Medulla oblongata (tissue), 1 donor: ENCODE results near the gene BET1.

Experiments used
- DNase-seq: peaks from one replicate; pipeline ENCODE4 v3.0.0-alpha.2; 2015; ENCODE audit errors: extremely low spot score

Gene BET1

GRCh38 chr7:93958216-93958615 lies 45.9 kb downstream of the BET1 start:
- no peak for DNase-seq

DNA sequence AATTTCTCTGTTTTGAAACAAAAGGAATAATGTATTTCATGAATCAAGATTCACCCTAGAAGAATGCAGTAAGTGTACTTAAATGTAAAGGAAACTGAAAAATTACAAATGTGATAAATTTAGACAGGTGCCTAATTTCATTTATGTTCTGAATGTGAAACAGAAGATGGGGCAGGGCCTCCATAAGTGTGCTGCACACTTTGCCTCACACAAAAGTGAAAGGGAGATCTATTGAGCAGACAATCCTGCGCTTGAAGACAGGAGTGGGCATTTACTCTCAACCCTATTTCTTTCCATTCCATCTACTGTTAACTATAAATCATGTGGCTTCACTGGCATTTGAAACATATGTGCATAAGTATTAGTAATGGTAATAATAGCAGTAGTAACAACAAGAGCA lies 46.4 kb downstream of the BET1 start:
- DNase-seq = no peak

GRCh38 chr7:93955304-93955703 lies 48.9 kb downstream of the BET1 start:
- DNase-seq = no peak

- no peak for DNase-seq
Observed at GRCh38 chr7:93949423-93949822, 54.7 kb downstream of the BET1 start.

DNA sequence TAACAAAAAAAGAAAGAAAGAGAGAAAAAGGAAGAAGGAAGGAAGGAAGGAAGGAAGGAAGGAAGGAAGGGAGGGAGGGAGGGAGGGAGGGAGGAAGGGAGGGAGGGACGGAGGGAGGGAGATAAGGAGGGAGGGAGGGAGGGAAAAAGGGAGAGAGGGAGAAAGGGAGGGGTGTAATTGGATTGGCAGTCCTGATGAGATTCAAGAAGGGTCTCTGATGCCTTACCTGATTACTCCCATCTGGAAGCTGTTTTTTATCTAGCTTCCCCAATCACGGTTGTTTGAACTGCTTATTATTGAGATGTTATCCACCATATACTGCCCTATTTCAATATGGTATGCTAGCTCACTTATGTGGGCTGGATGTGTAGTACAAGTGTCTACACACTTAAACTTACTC lies 55.3 kb downstream of the BET1 start:
- DNase-seq = no peak

DNA sequence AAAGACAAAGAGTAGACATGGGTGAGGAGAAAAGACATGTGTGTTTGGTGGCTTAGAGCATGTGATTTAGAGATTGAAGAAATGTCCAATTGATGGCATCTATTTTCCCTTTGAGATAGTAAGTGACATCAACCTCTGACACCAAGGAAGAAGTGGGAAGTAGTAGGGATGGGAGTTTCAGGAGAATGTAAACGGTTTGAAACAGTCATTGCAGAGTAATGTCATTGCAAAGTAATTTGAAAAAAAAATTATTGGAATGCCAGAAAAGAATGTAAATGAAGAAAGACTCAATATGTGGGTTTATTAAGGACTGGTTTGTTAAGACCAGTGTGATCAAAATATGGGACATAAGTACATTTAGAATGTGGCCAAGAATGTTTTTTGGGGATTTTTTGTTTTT lies 56.0 kb downstream of the BET1 start:
- DNase-seq = no peak

- no peak for DNase-seq
Observed at GRCh38 chr7:93945756-93946535, 58.2 kb downstream of the BET1 start.

DNA sequence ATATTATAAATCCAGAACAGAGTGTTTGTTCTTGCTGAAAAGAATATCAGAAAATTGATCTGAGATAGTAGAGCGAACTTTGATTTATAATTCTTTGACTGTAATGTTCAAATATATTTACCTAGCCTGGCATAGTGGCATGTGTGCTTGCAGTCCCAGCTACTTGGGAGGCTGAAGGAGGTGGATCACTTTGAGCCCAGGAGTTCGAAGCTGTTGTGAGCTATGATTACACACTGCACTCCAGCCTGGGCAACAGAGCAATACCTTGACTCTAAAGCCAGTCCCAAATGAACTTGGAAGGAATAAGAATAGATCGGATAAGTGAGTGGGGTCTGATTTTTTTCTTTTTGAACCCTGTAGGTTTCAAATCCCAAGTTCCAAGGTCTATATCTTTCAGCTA lies 59.1 kb downstream of the BET1 start:
- DNase-seq = no peak

DNA sequence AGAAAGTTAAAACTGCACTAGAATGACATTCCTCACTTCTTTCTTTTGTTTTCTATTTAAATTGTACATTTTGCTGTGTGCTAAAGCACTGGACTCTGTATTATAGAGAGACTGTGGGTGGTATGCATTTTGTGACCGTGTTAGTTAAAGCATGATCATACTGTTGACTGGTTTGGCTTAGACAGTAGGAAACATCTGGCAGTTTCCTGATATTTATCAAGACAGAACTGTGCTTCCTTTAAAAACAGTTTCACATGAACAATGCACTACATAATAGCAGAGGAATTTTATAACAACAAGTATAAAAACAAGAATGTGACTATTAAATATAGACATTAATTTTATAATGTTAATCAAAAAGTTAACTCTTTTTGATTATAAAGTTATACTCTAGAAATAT lies 59.5 kb downstream of the BET1 start:
- no peak for DNase-seq

GRCh38 chr7:93943816-93944540 lies 60.2 kb downstream of the BET1 start:
- no peak for DNase-seq
